ENCODE data around the gene ARHGAP15. TPM values are rescaled to one million over a fixed set of nuclear protein-coding genes. Genes with fewer than 3 reads are reported as not detected.

Gene ARHGAP15
- total RNA-seq, 1 donor from 2014 or later = 33.8 TPM

DNA sequence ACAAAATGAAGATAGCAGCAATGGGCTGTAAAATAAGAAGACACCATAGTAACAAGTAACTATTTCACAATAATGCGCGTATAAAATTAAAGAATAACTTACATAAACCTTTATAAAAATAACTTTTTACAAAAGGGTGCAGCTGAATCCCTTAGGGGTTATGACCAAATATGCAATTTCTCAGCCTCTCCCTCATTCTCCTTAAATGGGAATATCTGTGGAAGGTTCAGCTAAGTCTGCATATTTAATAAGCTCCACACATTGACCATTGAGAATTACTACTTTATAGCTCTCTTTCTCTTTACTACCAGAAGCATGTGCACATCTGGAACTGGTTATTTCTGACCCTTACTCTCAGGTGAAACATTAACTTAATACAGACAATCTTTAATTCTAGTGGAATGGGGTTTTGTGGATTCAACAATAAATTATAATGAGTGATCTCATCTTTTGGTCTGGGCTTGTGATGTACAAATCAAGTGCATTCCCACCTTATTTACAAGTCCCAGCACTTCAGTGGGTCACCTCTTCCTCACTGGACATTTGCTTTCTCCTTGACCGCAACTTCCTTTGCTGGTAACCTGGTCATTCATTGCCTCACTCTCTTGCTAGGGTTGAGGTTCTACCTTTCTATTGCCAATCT lies 15.7 kb downstream of the ARHGAP15 start:
- DNase-seq = no peak

DNA sequence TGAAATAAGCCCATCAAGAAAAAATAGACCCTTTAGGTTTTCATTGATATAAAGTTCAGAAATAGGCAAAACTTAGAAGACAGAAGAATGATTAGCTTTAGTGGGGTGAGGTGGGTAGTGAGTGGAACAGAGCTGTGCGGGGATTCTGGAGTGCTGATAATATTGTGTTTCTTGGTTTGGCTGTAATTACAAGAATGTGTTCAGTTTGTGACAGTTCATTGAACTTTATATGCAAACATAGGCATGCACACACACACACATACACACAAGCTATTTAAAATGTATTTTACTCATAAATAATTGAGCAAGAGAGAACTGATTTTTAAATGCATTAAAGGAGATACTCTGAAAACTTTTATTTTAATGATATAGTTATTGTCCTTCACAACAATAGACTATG lies 17.1 kb downstream of the ARHGAP15 start:
- no peak for DNase-seq

DNA sequence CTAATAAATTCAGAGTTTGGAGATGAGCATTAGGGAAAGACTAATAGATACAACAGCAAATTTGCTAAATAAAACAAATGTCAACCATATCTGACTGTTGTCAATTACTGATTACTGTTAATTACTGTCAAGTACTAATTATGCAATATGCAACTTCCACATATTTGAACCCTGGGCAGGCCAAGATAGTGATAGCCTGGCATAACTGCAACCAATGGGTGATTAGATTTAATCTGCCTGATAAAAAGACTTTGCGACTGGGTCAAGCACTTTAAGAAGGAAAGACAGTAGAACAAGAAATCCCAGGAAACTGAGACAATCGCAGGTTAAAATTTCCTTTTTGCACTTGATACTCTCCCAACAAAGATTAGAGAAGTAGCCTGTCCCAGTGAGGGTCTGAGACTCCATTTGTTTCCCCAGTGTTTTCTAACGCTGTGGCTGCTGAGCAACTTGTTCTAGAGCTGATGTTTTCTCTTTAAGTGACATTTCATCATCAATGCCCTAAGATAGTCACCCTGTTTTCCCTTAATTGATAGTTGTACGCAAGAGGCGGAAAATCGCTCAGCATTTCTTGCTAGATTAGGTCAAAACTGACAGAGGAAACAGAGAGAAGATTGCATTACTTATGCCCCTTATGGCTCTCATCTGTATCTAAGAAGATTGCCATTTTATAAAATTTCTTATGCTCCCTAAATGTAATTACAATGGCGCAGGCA lies 17.8 kb downstream of the ARHGAP15 start:
- DNase-seq = no peak

DNA sequence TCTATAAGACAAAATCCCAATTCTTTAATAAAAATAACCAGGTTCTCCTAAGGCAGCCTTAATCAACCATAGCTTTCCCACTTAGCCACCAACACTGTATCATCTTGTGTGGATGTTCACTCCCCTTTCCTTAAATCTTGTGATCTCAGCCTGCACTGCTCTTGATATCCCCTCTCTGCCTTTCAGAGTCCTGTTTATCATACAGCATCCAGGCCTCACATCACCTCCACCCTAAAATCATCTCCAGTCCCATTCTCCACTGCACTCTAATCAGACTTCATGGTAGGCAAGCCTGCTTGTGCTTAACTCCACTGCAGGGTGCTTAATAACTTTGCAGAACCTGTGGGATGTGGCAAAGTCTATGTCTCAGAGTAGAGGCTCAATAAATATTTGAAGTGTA lies 18.8 kb downstream of the ARHGAP15 start:
- no peak for DNase-seq

DNA sequence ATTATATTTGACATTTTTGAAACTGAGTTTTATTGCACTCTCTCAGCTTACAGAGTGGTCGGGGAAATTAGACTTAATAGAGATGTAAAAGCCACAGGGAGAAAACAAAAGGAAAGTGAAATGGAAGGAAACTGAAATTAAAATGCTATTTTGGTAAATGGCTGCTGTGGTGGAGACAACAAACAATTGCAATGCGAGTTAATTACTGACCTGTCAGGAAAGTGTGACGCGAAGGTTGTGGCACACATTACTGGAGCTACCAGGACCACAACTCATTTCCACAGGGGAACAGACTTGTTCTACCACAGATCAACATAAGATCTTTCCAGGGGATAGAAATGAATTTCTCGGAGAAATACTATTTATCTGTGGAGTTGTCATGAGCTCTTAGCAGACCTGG lies 19.5 kb downstream of the ARHGAP15 start:
- DNase-seq = no peak

DNA sequence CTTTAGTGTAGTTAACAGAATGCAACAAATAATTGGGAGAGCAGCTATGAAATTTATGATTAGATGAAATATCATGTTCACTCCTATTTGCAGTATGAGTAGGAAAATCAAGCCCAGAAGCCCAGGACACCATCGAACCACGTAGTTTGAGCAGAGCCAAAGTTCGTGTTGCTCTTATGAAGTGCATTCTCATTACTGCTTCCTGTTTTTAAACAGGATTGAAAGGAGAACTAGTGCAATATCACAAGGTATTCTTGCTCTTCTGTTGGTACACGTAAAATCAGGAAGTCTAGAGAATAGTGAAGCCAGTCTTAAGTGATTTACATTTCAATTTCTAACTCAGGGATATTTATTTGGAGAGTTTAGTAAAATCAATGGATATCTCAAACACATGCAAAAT lies 21.1 kb downstream of the ARHGAP15 start:
- DNase-seq = no peak

DNA sequence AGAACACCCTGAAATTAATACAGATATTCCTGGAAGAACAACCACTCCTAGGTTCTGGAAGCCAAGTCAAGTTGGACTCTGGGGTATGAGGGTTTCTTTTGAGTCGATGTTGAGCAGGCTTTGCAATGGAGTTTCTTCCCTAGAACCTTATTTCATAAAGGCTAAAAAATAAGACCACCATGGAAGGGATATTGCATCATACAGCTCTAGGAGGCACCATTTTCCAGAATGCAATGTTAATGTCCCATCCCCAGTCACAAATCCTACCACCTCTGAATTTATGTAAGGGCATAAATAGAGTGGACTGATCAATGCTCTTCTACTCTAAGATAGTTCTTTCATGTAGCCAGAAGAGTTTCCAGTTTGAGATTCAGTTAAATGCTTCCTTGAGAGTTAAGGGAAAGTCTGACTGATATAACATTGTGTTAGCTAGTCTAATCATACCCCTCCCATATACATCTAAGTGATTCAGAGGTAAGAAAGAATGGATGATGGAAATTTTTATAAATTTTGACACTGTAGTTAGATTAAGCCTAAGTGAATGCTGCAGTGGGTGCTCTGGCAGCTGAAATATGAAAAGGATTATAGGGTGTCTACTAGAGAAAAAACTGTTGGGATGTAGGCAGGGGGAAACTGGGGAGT lies 22.0 kb downstream of the ARHGAP15 start:
- no peak for DNase-seq

DNA sequence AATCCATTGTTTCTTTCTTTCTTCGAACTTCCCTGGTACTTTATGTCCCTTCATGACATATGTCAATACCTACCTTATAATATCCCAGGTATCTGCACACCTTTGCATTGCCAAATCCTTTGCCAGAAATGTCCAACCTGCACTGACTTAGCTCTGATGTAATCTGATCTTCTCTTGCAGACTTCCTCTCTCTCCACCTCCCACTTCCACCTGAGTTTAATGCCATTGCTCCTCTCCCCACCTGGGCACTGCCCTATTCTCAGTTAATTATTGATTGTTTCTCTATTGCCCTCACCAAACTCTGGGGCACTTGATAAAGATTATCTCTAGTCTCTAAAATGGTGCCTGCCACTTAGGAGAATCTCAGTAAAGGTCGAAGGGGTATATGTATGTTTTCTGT lies 23.0 kb downstream of the ARHGAP15 start:
- DNase-seq = no peak

DNA sequence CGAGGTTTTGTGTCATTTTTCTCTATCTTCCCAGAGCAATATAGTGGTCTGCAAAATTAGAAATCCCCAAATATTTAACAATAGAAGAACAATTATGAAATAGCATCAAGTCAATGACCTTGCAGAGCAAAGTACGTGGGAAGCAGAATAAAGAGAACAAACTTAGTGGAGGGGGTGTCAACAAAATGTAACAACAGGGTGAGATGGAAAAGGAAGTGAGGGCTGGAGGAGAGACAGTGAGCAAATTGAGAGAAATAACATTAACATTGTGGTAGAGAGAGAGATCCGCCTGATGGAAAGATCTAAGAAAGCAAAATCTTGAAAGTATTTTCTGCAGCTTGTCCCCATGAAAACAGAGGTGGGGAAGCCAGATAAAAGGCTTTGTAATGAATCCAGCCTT lies 23.4 kb downstream of the ARHGAP15 start:
- DNase-seq = no peak

DNA sequence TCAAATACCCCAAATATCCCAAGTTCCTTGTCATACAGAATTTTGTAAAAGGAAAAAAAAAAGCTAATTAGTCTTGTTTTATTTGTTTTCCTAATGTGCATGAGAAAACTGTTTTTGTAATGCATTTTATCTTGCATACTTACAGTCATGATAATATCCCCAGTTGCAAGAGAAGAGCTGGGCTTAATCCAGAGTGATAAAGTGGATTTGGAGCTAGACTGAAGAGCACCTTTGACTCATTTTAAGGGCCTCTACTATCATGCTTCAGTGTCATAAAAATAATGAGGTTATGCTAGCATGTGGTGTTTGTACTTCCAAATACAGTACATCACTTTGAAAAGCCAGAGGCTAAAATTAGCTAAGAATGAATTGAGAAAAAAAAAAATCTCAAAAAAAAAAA lies 26.4 kb downstream of the ARHGAP15 start:
- no peak for DNase-seq

DNA sequence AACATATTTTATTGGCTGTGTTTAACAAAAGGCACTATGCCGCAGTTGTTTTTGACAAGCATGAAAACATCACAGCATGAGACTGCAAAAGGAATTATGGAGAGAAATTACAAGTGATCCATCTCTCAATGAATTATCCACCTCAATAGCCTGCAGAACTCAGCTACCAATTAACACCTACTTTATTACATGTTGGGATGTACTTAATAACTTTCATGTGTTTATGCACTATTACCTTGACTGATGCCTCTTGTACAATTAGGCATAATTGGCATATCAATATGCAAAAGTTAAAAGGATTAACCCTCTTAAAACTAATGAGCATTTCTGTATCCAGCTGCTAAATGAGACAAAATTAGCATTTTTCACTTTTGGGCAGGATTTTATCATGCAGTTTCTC lies 27.8 kb downstream of the ARHGAP15 start:
- DNase-seq = no peak

DNA sequence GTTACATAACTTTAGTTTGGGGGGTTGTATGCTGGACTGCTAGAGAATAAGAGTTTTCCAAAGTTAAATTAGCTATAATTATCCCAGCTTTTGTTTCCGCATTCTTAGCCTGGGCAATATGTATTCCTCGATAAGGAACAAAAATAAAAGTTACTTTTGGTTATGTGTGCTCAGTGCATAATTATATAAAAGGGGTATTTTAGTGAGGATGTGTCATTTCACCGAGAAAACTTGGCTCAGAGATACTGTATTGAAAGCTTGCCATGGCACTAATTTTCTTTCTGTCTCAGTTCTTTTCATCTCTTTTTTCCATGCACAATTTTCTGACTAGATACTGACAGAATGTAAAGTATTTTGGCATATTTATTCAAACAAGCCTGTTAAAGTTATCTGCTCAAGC lies 28.2 kb downstream of the ARHGAP15 start:
- DNase-seq = no peak

DNA sequence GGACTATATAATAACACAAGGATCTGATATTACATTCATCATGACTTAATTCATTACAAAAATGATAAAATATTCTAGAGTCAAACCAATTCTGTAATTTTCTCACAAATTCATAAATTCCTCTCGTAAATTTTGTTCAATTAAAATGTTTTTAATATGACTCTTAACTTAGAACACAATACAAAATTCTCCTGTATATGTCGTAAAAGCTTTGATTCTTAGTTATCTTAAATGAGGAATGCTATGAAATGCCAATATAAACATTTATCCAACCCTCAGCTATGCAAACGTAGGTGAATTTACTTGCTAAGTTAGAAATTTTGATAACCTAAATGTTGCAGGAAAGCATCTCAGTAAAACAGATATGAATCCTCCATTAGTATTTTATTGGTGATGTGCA lies 28.9 kb downstream of the ARHGAP15 start:
- DNase-seq = no peak

DNA sequence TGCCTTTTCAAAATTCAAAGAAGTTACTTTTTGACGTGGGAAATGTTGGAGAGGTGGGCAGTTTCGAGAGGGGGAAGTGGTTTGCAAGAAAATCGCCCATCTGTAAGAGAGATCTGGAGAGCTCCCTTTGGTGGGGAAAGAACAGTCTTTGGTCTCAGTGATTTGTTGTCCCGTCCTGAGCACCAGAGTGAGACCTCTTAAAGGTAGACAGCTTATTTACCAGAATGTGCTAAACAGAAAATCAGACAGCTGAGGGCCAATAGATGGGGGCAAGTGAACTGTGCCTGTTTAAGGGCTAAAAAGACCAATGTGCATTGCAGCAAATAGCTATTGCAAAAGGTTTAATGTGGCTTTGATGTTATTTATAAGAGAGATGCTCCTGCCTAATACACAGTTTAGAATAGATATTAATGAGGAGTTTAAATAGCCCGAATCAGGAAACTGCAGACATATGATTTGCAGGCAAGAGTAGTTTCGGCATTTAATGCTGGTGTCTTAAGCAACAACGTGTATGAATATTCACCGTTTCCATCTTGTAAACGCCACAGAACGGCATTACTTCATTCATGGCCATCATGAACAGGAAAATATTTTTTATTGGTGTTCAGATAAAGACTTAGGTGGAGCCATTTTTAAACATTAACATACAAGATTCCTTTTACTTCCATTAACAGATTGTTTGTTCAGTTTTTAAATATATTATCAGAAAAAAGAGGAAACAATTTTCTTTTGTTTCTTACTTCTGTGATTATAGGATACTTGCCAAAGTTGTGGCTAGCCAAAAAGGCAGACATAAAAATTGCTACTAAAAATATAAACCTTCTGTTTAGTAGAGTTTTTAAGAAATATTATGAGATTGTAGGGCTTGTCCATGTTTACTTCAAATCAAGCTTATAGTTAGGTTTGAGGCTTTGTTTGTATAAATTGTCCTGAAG lies 29.6 kb downstream of the ARHGAP15 start:
- DNase-seq = no peak

DNA sequence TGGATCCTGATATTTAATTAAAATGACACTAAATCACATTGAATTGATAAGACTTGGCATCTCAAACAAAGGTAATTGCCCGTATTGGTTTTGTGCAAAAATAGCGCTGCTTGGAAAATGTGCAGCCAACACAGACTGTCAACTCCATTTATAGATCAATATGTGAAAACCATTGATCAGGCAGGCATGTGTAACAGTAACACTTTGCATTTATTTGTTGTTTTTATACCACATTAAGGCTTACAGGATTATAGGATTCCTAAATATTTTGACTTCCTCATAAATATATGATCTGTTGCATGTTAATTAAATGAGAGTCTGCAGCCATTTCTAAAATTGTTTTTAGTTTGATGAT lies 30.2 kb downstream of the ARHGAP15 start:
- no peak for DNase-seq

DNA sequence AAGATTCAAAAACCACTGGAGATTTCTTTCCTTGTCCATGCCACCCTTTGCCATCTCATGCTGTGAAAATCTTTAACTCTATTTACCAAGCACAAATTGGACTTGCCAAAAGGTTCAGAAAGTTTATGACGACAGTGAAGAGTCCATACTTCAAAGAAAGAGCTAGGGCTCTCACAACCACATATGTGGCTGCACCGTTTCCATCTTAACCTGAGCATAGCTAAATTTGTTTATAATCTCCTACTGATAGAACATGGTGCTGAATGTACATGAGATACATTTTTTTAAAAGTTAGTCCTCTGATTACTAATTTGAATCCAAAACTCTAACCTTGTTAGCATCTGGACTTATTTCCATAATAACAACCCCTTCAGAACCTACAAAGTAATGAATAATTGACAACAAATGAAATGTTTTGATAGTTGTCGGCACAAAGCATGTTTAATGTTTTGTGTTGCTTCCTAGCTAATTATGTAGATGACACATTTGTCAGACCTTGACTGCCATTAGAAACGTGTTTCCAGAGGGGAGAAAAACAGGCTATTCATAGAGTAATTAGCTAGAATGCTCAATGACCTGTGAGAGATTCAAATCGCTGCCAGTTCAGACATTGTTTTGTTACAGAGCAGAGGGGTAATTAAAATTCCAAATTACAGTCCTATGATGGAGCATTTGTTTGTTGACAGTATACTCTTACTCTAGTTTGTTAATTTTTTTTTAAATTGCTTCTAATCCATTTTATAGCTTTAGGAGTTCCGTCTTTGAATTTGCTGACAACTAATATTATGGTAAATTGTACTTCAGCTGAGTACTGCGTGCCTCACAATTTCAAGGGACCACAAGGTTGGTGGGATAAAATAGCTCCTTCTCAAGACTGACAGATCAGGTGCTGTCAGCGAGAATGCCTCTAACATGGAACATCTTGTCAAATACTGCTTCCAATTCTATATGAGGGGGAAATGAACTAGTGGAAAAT lies 31.8 kb downstream of the ARHGAP15 start:
- DNase-seq = no peak

DNA sequence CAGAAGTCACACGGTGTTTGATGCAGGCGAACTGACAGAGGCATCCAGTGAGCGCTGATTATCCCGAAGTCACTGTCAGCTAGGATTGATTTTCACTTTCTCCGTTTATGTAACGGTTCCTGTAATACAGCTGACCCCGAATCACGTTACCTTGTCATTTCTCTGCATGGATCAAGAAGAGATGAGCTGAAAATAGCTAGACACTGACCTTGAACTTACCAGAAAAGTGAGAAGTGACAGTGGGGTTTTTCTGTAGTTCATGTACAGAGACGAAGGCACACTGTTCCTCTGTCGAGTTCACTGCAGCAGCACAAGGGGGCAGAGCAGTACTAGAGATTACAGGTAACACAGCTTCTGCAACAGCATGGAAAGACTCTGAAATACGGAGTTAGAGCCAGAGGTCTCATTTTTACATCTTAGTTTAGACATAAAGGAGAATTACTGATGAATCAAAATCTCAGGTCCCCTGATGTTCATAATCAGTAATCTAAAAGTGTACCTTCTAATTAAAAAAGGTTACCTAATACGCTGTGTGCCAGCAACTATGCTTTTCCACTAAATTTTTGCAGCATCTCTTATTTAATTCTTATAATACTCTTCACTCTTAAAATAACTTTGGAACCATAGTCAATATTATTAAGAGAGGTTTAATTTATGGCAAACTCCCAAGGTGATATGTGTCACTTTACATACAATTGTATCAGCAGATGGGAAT lies 33.1 kb downstream of the ARHGAP15 start:
- peak; percentile 18 for DNase-seq

DNA sequence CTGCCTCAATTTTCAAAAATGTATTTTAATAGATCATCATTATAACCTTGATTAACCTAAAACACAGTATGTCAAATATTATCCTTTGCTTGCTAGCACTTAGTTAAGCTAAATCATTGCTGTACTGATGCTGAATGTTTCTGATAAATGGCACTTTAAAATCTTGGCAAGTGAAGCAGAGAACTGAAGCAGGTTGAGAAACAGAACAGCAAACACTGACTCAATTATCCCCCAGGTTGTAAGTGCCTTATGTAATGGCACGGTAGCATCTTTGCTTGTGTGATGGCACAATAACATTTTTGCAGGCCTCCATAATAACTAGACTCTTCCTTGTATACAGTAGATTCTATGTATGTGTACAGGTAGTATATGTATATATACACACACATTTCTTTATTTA lies 33.8 kb downstream of the ARHGAP15 start:
- DNase-seq = no peak

DNA sequence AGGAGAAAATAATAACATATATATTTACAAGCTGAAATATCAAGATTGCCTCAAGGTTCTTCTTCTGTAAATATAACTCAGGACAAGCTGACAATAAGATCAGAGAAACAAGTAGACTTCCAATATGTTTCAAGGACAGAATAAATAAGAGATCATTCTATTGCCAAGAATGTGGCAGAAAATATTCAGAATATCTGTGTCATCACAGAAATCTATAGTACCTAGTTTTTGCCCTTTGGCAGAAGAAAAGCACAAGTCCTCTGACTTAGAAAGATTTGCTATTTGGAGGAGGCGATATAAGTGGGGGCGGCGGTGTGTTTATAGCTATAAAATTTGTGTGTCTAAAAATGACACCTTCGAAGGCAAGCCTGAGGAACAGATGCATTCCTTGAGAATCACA lies 34.3 kb downstream of the ARHGAP15 start:
- DNase-seq = no peak

DNA sequence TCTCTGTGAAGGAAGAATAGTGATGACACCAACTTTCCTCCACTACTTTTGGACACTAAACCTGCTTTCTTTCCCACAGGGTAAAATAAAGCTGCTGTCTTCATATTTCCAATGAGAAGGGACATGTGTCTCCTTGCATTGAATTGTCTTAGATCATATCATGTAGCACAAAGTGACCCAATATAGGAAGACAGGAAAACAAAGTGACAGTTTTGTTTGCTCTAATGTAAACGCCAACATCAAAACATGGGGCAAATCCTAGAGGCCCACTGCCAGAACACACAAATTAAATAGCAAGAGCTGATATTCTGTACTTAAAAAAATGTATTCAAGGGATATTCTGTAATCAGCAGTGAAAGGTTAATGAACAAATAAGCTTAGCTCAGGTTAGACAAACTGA lies 36.1 kb downstream of the ARHGAP15 start:
- no peak for DNase-seq

DNA sequence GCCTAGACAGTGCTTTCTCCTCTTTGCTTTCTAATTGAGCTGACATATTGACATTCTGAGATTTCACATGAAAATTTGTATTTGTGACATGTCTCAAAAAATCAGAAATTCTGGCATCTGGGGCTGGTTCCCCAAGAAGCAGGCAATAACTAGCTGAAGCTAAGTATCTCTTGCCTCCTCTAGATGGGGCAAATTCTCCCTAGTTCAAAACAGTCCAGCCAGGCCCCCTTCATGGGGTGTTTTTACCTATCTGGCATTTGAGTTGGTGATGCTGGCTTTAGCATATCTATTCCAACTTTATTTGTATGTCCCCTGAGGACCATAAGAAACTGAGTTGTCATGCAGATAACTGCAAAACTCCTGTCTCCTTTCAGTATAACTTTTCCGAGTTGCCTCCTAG lies 39.9 kb downstream of the ARHGAP15 start:
- no peak for DNase-seq
